Measurements from ENCODE around the gene OBP2B. TPM values are rescaled to one million over a fixed set of nuclear protein-coding genes. Genes with fewer than 3 reads are reported as not detected.

OBP2B gene
- total RNA-seq, 1 experiment from 2014 or later = not detected

GRCh38 chr9:133166392-133166791 is 42.7 kb downstream of the OBP2B start:
- in situ Hi-C loops (cut with HindIII; ENCODE audit: low pct_unique_long_range_greater_than_20kb, low sequenced_read_pairs) = no loop called here
- BruUV-seq (replicated peaks) = no TSS peak
- H3K4me3 ChIP-seq (ENCODE audit: low read depth in 2 of 2, low read length in 2 of 2) = no peak overlapping the region
- POLR2A ChIA-PET = no interaction called here
- intact Hi-C loops (cut with micrococcal nuclease; ENCODE audit: unreplicated experiment) = no loop called here
- H3K27me3 ChIP-seq (ENCODE audit: control insufficient read depth, insufficient read depth, low read length) = no peaks in the 10 kb centered on the region
- ATAC-seq (no peak), DNase-seq (ENCODE audit: low read depth, low spot score) (no peak)
- no peak overlapping the region for H3K27ac ChIP-seq (ENCODE audit: low read length)
- no peaks in the 10 kb centered on the region for H3K36me3 ChIP-seq (ENCODE audit: control insufficient read depth, insufficient read depth, low read length)
- no peaks in the 10 kb centered on the region for H3K9me3 ChIP-seq (ENCODE audit: control insufficient read depth, insufficient read depth, low read depth, low read length)
- peaks cover 28% of the 10 kb centered on the region for H3K4me1 ChIP-seq (ENCODE audit: control insufficient read depth, insufficient read depth, low read length)
- no peak for TF ChIP-seq TCF7L2 (IDR thresholded peaks at IDR 0.05; ENCODE audit: low read depth, low read length)
- no peak for TF ChIP-seq REST (IDR thresholded peaks at IDR 0.05; ENCODE audit: insufficient read depth in 1 of 2, low read depth in 2 of 2, low read length in 1 of 2)
- no peak for TF ChIP-seq SIN3A (IDR thresholded peaks at IDR 0.05; ENCODE audit: borderline replicate concordance, insufficient read depth, low read depth, low read length)
- no peak for TF ChIP-seq POLR2AphosphoS5 (IDR thresholded peaks at IDR 0.05; ENCODE audit: low read depth, low read length)
- no peak for TF ChIP-seq CTCF (IDR thresholded peaks at IDR 0.05)
- CTCF ChIA-PET = no interaction called here

- intact Hi-C loops (cut with micrococcal nuclease; ENCODE audit: unreplicated experiment) = no loop called here
- H3K4me1 ChIP-seq (ENCODE audit: control insufficient read depth, insufficient read depth, low read length) = peaks cover 28% of the 10 kb centered on the region
- ATAC-seq (no peak), DNase-seq (ENCODE audit: low read depth, low spot score) (no peak)
- no peaks in the 10 kb centered on the region for H3K9me3 ChIP-seq (ENCODE audit: control insufficient read depth, insufficient read depth, low read depth, low read length)
- H3K4me3 ChIP-seq (ENCODE audit: low read depth in 2 of 2, low read length in 2 of 2) = no peak overlapping the region
- no peak for TF ChIP-seq CTCF (IDR thresholded peaks at IDR 0.05)
- TF ChIP-seq SIN3A (IDR thresholded peaks at IDR 0.05; ENCODE audit: borderline replicate concordance, insufficient read depth, low read depth, low read length) = no peak
- TF ChIP-seq REST (IDR thresholded peaks at IDR 0.05; ENCODE audit: insufficient read depth in 1 of 2, low read depth in 2 of 2, low read length in 1 of 2) = no peak
- no peak for TF ChIP-seq POLR2AphosphoS5 (IDR thresholded peaks at IDR 0.05; ENCODE audit: low read depth, low read length)
- TF ChIP-seq TCF7L2 (IDR thresholded peaks at IDR 0.05; ENCODE audit: low read depth, low read length) = no peak
- H3K27me3 ChIP-seq (ENCODE audit: control insufficient read depth, insufficient read depth, low read length) = no peaks in the 10 kb centered on the region
- no peaks in the 10 kb centered on the region for H3K36me3 ChIP-seq (ENCODE audit: control insufficient read depth, insufficient read depth, low read length)
- H3K27ac ChIP-seq (ENCODE audit: low read length) = no peak overlapping the region
- ChIA-PET CTCF (no interaction called here), POLR2A (no interaction called here)
- no TSS peak for BruUV-seq (replicated peaks)
- in situ Hi-C loops (cut with HindIII; ENCODE audit: low pct_unique_long_range_greater_than_20kb, low sequenced_read_pairs) = no loop called here
These were observed 43.7 kb downstream of the OBP2B start for GRCh38 chr9:133165452-133165730.

Measured in Panc1 (cell line).